Heart left ventricle (tissue), 16 donors: Measurements from ENCODE around the gene GALNTL6. TPM values are rescaled to one million over a fixed set of nuclear protein-coding genes. Genes with fewer than 3 reads are reported as not detected.

ENCODE experiments used
- ATAC-seq, 4 donors: fragments of 200-7000 bp; cut with Tn5 transposase; one replicate each; pipeline ENCODE4 v1.9.1; 2020 to 2022; ENCODE audit warnings: moderate library complexity in 4 of 4, mild to moderate bottlenecking in 3 of 4, moderate number of reproducible peaks in 1 of 4
- DNase-seq, 5 donors: peaks; one replicate each; pipeline ENCODE4 v3.0.0-alpha.2; 2020
- H3K27ac ChIP-seq, 12 donors: fragments of 200-600 bp; sonication (generic) in 4 of 12; one replicate each; pipeline versions ENCODE4 v1.5.0 to v1.8.0; 2016 to 2022; ENCODE audit warnings: mild to moderate bottlenecking in 2 of 12
- H3K27me3 ChIP-seq, 9 donors: fragments of 200-600 bp; sonication (generic) in 2 of 9; one replicate each; pipeline versions ENCODE4 v1.5.1 to v1.8.0; 2016 to 2022; ENCODE audit warnings: mild to moderate bottlenecking in 3 of 9
- H3K36me3 ChIP-seq, 9 donors: fragments of 200-600 bp; sonication (generic) in 2 of 9; one replicate each; pipeline versions ENCODE4 v1.5.0 to v1.8.0; 2018 to 2022; ENCODE audit warnings: mild to moderate bottlenecking in 2 of 9
- H3K4me1 ChIP-seq, 12 donors: fragments of 200-600 bp; sonication (generic) in 4 of 12; one replicate each; pipeline versions ENCODE4 v1.5.0 to v1.8.0; 2016 to 2022; ENCODE audit warnings: mild to moderate bottlenecking in 3 of 12
- H3K4me3 ChIP-seq, 12 donors: fragments of 200-600 bp; sonication (generic) in 4 of 12; one replicate each; pipeline versions ENCODE4 v1.5.0 to v1.8.0; 2017 to 2022; ENCODE audit warnings: mild to moderate bottlenecking in 9 of 12, moderate library complexity in 4 of 12
- H3K9me3 ChIP-seq, 12 donors: fragments of 200-600 bp; sonication (generic) in 4 of 12; one replicate each; pipeline versions ENCODE4 v1.5.0 to v1.8.0; 2016 to 2022; ENCODE audit warnings: mild to moderate bottlenecking in 1 of 12
- CTCF ChIP-seq, 12 donors: fragments of 200-600 bp; sonication (generic) in 4 of 12; IDR thresholded peaks; one replicate each; pipeline versions ENCODE4 v1.5.0 to v1.8.0; 2018 to 2022; ENCODE audit warnings: antibody characterized with exemption in 12 of 12, mild to moderate bottlenecking in 5 of 12
- POLR2A ChIP-seq, 2 donors: fragments of 450-650 bp; IDR thresholded peaks; one replicate each; pipeline ENCODE4 v1.6.1; 2017; ENCODE audit warnings: antibody characterized with exemption in 2 of 2, mild to moderate bottlenecking in 2 of 2, moderate library complexity in 2 of 2
- WGBS, 4 donors: extraction: QIAGEN DNeasy Blood & Tissue Kit in 2 of 4; methylation state at CpG; one replicate each; pipeline versions ENCODE4 v1.1.5 to v1.1.7; 2013 to 2018; 5-methylcytosine and 5-hydroxymethylcytosine counted together
- intact Hi-C, 10 donors: fragments of 100-400 bp; cut with DNase I; formaldehyde crosslinking; loops; one replicate each; pipeline versions ENCODE4 v1.11.1 to v1.14.2; 2022
- polyA plus RNA-seq, 2 donors: library from polyadenylated mRNA; stranded (reverse); fragments of 200-250 nt; gene quantifications; one replicate each; pipeline ENCODE4 v1.2.3, GENCODE V29; 2013
- total RNA-seq, 9 donors: library from RNA; depleted of rRNA in 2 of 9; stranded (reverse); fragments of >200 nt in 2 of 9; fragmentation: NEBNext Ultra II Directional in 3 of 9; extraction: Animal tissue kit (Norgen Biotek cat#: 25700) in 3 of 9; gene quantifications; one replicate each; pipeline versions ENCODE4 v1.1.0 to v1.2.4, GENCODE V29; 2016 to 2023
- donor health status: ischemic (EF 13 %, LVEDD 7.1; RV severe dilation, severe dysfunction).
- donor health status: healthy with polysubstance abuse.
- donor health status: DM: no; HTN: yes; CAD: no.
- donor health status: DM: no; HTN: no; CAD: no.
- donor health status: ischemic (EF 25% LVEDD 6.9; RV normal size, moderate dysfunction).
- donor health status: ischemic (EF 25% LVEDD 5.7; RV mildly dilated, moderate dysfunction).
- donor health status: healthy.
- donor health status: DM: yes; HTN: yes; CAD: no.
- donor health status: ischemic (EF 35%, LVEDD 5.7; RV mildly dilated, moderate dysfunction).
- donor health status: nonischemic (EF 11% LVEDD 7.7; RV severe dilation, severe dysfunction).
- donor health status: DM: yes; HTN: yes; CAD: no.
- donor health status: PGD.
- donor health status: ischemic (EF 29% LVEDD 5.4; RV normal size, mild dysfunction).
- donor health status: nonischemic (EF 23%, LVEDD 6.1; RV moderate dilation, normal function).

Gene GALNTL6
- total and polyA plus RNA-seq, 11 donors: 0.33 to 0.52 TPM; not detected in 9

- intact Hi-C loops: no loop called here
Measured at GRCh38 chr4:172177382-172177781, 364.2 kb downstream of the GALNTL6 start.

GRCh38 chr4:172188248-172188988 is 375.2 kb downstream of the GALNTL6 start:
- DNase-seq (no peak), ATAC-seq (no peak)
- Histone ChIP-seq H3K27ac (no peak overlapping the region), H3K4me1 (no peaks in the 10 kb centered on the region), H3K27me3 (no peaks in the 10 kb centered on the region), H3K9me3 (no peaks in the 10 kb centered on the region), H3K36me3 (no peaks in the 10 kb centered on the region), H3K4me3 (no peak overlapping the region)
- TF ChIP-seq POLR2A (IDR thresholded peaks at IDR 0.05) (no peak), CTCF (IDR thresholded peaks at IDR 0.05) (no peak)
- intact Hi-C loops: no loop called here
- 78 to 82% (median 79%) methylated on average over 6 of the region's 6 CpGs for WGBS, 4 donors

More at GRCh38 chr4:172177382-172177781, 364.2 kb downstream of the GALNTL6 start:
- Histone ChIP-seq H3K4me1 (no peaks in the 10 kb centered on the region), H3K27ac (no peak overlapping the region), H3K36me3 (no peaks in the 10 kb centered on the region), H3K4me3 (no peak overlapping the region), H3K9me3 (peaks cover 0 to 12% (median 0%) of the 10 kb centered on the region in 12 donors), H3K27me3 (no peaks in the 10 kb centered on the region)
- DNase-seq (no peak), ATAC-seq (no peak)
- no peak for TF ChIP-seq CTCF (IDR thresholded peaks at IDR 0.05)
- no peak for TF ChIP-seq POLR2A (IDR thresholded peaks at IDR 0.05)

- intact Hi-C loops: loop anchor here in 1 of 10 donors (10.0 kb wide), 1 partner anchor 358 kb away; no protein-coding TSS in a partner anchor
- Histone ChIP-seq H3K36me3 (no peaks in the 10 kb centered on the region), H3K27me3 (no peaks in the 10 kb centered on the region), H3K27ac (no peak overlapping the region), H3K4me1 (no peaks in the 10 kb centered on the region), H3K9me3 (no peaks in the 10 kb centered on the region), H3K4me3 (no peak overlapping the region)
- ATAC-seq (no peak), DNase-seq (no peak)
- peak in 9 of 12 donors; percentile 14 to 56 (median 29) for TF ChIP-seq CTCF (IDR thresholded peaks at IDR 0.05)
- TF ChIP-seq POLR2A (IDR thresholded peaks at IDR 0.05): no peak
Measured at GRCh38 chr4:172202480-172203076, 389.4 kb downstream of the GALNTL6 start.

- Histone ChIP-seq H3K4me1 (no peaks in the 10 kb centered on the region), H3K27ac (no peak overlapping the region), H3K4me3 (no peak overlapping the region), H3K27me3 (no peaks in the 10 kb centered on the region), H3K36me3 (no peaks in the 10 kb centered on the region), H3K9me3 (no peaks in the 10 kb centered on the region)
- DNase-seq (no peak), ATAC-seq (no peak)
- WGBS, 4 donors: 51 to 63% (median 54%) methylated on average over 3 of the region's 3 CpGs
- TF ChIP-seq POLR2A (IDR thresholded peaks at IDR 0.05) (no peak), CTCF (IDR thresholded peaks at IDR 0.05) (no peak)
- intact Hi-C loops: loop anchor here in 1 of 10 donors (10.0 kb wide), 1 partner anchor 362 kb away; no protein-coding TSS in a partner anchor
Measured at GRCh38 chr4:172207258-172207657, 394.1 kb downstream of the GALNTL6 start.
